Gastrocnemius medialis (tissue), 4 donors: ENCODE data around the gene KRTCAP2. TPM values are rescaled to one million over a fixed set of nuclear protein-coding genes. Genes with fewer than 3 reads are reported as not detected.

Source experiments
- ATAC-seq, 2 donors: fragments of 150-250 bp; one replicate each; pipeline ENCODE4 v1.9.1; 2016
- DNase-seq, 2 donors: peaks; one replicate each; pipeline ENCODE4 v3.0.0-alpha.2; 2019
- H3K27ac ChIP-seq, 4 donors: fragments of 200-600 bp; sonication (generic); 1 replicate in 1 of 4; 2 replicates in 3 of 4; pipeline ENCODE4 v1.5.1; 2016 to 2018; ENCODE audit warnings: mild to moderate bottlenecking in 2 of 4, moderate library complexity in 1 of 4
- H3K27me3 ChIP-seq, 3 donors: fragments of 200-600 bp; sonication (generic) in 2 of 3; 1 replicate in 1 of 3; 2 replicates in 2 of 3; pipeline versions ENCODE4 v1.5.1 to v1.6.0; 2016 to 2019; ENCODE audit warnings: mild to moderate bottlenecking in 1 of 3, moderate library complexity in 1 of 3
- H3K36me3 ChIP-seq, 2 donors: fragments of 200-600 bp; sonication (generic) in 1 of 2; one replicate each; pipeline ENCODE4 v1.5.1; 2017 to 2018
- H3K4me1 ChIP-seq, 2 donors: fragments of 200-600 bp; sonication (generic) in 1 of 2; one replicate each; pipeline ENCODE4 v1.5.1; 2016 to 2017; ENCODE audit warnings: mild to moderate bottlenecking in 2 of 2
- H3K4me3 ChIP-seq, 4 donors: fragments of 200-600 bp; sonication (generic) in 3 of 4; 1 replicate in 1 of 4; 2 replicates in 3 of 4; pipeline ENCODE4 v1.5.1; 2016 to 2019; ENCODE audit warnings: mild to moderate bottlenecking in 2 of 4
- H3K9me3 ChIP-seq, 3 donors: fragments of 200-600 bp; sonication (generic) in 2 of 3; 1 replicate in 1 of 3; 2 replicates in 2 of 3; pipeline ENCODE4 v1.5.1; 2016 to 2019
- CTCF ChIP-seq, 5 experiments: fragments of 450-650 bp in 3 of 5; fragments of 200-600 bp in 2 of 5; sonication (generic) in 2 of 5; IDR thresholded peaks in 4 of 5; conservative IDR thresholded peaks in 1 of 5; 1 replicate in 4 of 5; 2 replicates in 1 of 5; pipeline ENCODE4 v1.5.1; 2016 to 2019; ENCODE audit warnings: antibody characterized with exemption in 5 of 5, mild to moderate bottlenecking in 3 of 5, moderate library complexity in 3 of 5
- POLR2A ChIP-seq, 2 donors: fragments of 450-650 bp; IDR thresholded peaks; one replicate each; pipeline ENCODE4 v1.6.1; 2017; ENCODE audit warnings: antibody characterized with exemption in 2 of 2, mild to moderate bottlenecking in 2 of 2, moderate library complexity in 2 of 2
- in situ Hi-C, 4 donors: fragments of 200-750 bp; cut with MboI; loops; one replicate each; pipeline versions ENCODE4 v1.15.0 to v1.8.0; 2017; ENCODE audit warnings: low sequenced_read_pairs in 4 of 4
- intact Hi-C: fragments of 100-400 bp; cut with DNase I; formaldehyde crosslinking; loops from one replicate; pipeline ENCODE4 v1.15.1; 2023; ENCODE audit warnings: low total_unique reads
- total RNA-seq, 4 donors: library from RNA; depleted of rRNA; stranded (reverse); fragments of >200 nt; gene quantifications; one replicate each; pipeline versions ENCODE4 v1.1.0 to v1.2.3, GENCODE V29; 2016

The KRTCAP2 gene
- total RNA-seq, 4 donors from 2014 or later = 59.6 to 102 (median 91.6) TPM

- in situ Hi-C loops = no loop called here
- Histone ChIP-seq H3K9me3 (no peaks in the 10 kb centered on the region), H3K27ac (peak overlapping the region; percentile 80 to 100 (median 88)), H3K27me3 (peaks cover 14 to 30% (median 20%) of the 10 kb centered on the region in 3 donors), H3K4me3 (peak overlapping the region in 1 of 4 donors; percentile 80), H3K4me1 (peaks cover 45 to 60% of the 10 kb centered on the region in 2 donors), H3K36me3 (peaks cover 0 to 12% of the 10 kb centered on the region in 2 donors)
- intact Hi-C loops = loop anchor here (10.0 kb wide), 1 partner anchor 727 kb away; the partner anchor contains the start of gene IL6R
- TF ChIP-seq CTCF (IDR thresholded peaks at IDR 0.05 in 4 of 5, conservative IDR thresholded peaks at IDR 0.05 in 1 of 5) (no peak), POLR2A (IDR thresholded peaks at IDR 0.05) (no peak)
- ATAC-seq = no peak
- no peak for DNase-seq
Measured at GRCh38 chr1:155131856-155132255, 41.2 kb downstream of the KRTCAP2 start.

GRCh38 chr1:155131285-155131684, 41.8 kb downstream of the KRTCAP2 start:
- intact Hi-C loops = loop anchor here (10.0 kb wide), 1 partner anchor 726 kb away; the partner anchor contains the start of gene IL6R

GRCh38 chr1:155130272-155131006, 42.7 kb downstream of the KRTCAP2 start:
- intact Hi-C loops (loop anchor here (10.0 kb wide), 1 partner anchor 726 kb away; the partner anchor contains the start of gene IL6R), in situ Hi-C loops (no loop called here)
- peak overlapping the region; percentile 64 to 88 (median 74) for H3K4me3 ChIP-seq
- no peak for TF ChIP-seq CTCF (IDR thresholded peaks at IDR 0.05 in 4 of 5, conservative IDR thresholded peaks at IDR 0.05 in 1 of 5)
- ATAC-seq (no peak), DNase-seq (no peak)
- H3K4me1 ChIP-seq = peaks cover 41 to 66% of the 10 kb centered on the region in 2 donors
- H3K27me3 ChIP-seq = peaks cover 14 to 43% (median 34%) of the 10 kb centered on the region in 3 donors
- peaks cover 0 to 12% of the 10 kb centered on the region in 2 donors for H3K36me3 ChIP-seq
- H3K9me3 ChIP-seq = no peaks in the 10 kb centered on the region
- peak overlapping the region; percentile 80 to 100 (median 88) for H3K27ac ChIP-seq

More at GRCh38 chr1:155131285-155131684, 41.8 kb downstream of the KRTCAP2 start:
- Histone ChIP-seq H3K4me3 (peak overlapping the region in 3 of 4 donors; percentile 64 to 80 (median 67)), H3K4me1 (peaks cover 41 to 59% of the 10 kb centered on the region in 2 donors), H3K36me3 (peaks cover 0 to 12% of the 10 kb centered on the region in 2 donors), H3K27ac (peak overlapping the region; percentile 80 to 100 (median 88)), H3K27me3 (peaks cover 14 to 36% (median 26%) of the 10 kb centered on the region in 3 donors), H3K9me3 (no peaks in the 10 kb centered on the region)
- DNase-seq (peak; percentile 77 to 85), ATAC-seq (peak; percentile 9 to 46)
- in situ Hi-C loops = no loop called here
- no peak for TF ChIP-seq POLR2A (IDR thresholded peaks at IDR 0.05)
- no peak for TF ChIP-seq CTCF (IDR thresholded peaks at IDR 0.05 in 4 of 5, conservative IDR thresholded peaks at IDR 0.05 in 1 of 5)

- peaks cover 14 to 43% (median 34%) of the 10 kb centered on the region in 3 donors for H3K27me3 ChIP-seq
- DNase-seq = no peak
- in situ Hi-C loops = no loop called here
- H3K36me3 ChIP-seq = peaks cover 0 to 9% of the 10 kb centered on the region in 2 donors
- peak overlapping the region; percentile 64 to 88 (median 74) for H3K4me3 ChIP-seq
- peak overlapping the region; percentile 80 to 100 (median 88) for H3K27ac ChIP-seq
- no peaks in the 10 kb centered on the region for H3K9me3 ChIP-seq
- ATAC-seq = peak; percentile 17 to 22
- TF ChIP-seq CTCF (IDR thresholded peaks at IDR 0.05 in 4 of 5, conservative IDR thresholded peaks at IDR 0.05 in 1 of 5) (no peak), POLR2A (IDR thresholded peaks at IDR 0.05) (peak; percentile 23 to 25)
- peaks cover 26 to 52% of the 10 kb centered on the region in 2 donors for H3K4me1 ChIP-seq
- intact Hi-C loops = no loop called here
Measured at GRCh38 chr1:155128755-155129473, 44.2 kb downstream of the KRTCAP2 start.
